ENCODE results near the gene GPR42. TPM values are rescaled to one million over a fixed set of nuclear protein-coding genes. Genes with fewer than 3 reads are reported as not detected.

The GPR42 gene
- total and polyA plus RNA-seq, 12 donors: not detected

GRCh38 chr19:35347171-35347929 lies 23.5 kb upstream of the GPR42 start, which contains the start of gene FFAR1:
Gene FFAR1 (plus strand): TSS chr19:35347902. CDS start chr19:35351552, 3,650 bp downstream.
- Histone ChIP-seq H3K36me3 (replicated peaks in 1 of 2) (no peaks in the 10 kb centered on the region), H3K27me3 (peaks cover 5% of the 10 kb centered on the region), H3K4me3 (no peak within 1 kb of the TSS), H3K9me3 (replicated peaks in 1 of 3) (no peaks in the 10 kb centered on the region), H3K27ac (no peak within 1 kb of the TSS), H3K4me1 (replicated peaks in 1 of 2) (no peaks in the 10 kb centered on the region)
- DNase-seq: peak in 5 of 7 donors; percentile 17 to 62 (median 42)
- TF ChIP-seq POLR2A (IDR thresholded peaks at IDR 0.05) (no peak), CTCF (IDR thresholded peaks at IDR 0.05) (no peak)
- WGBS, 4 donors: 66 to 76% (median 70%) methylated on average over 17 to 18 of the region's 18 CpGs
- intact Hi-C loops (cut with DNase I): no loop called here

- intact Hi-C loops (cut with DNase I): no loop called here
- Histone ChIP-seq H3K4me1 (replicated peaks in 1 of 2) (no peaks in the 10 kb centered on the region), H3K36me3 (replicated peaks in 1 of 2) (no peaks in the 10 kb centered on the region), H3K9me3 (replicated peaks in 1 of 3) (no peaks in the 10 kb centered on the region), H3K27ac (no peak overlapping the region), H3K4me3 (no peak overlapping the region), H3K27me3 (peaks cover 5% of the 10 kb centered on the region)
- TF ChIP-seq CTCF (IDR thresholded peaks at IDR 0.05): no peak
- no peak for TF ChIP-seq POLR2A (IDR thresholded peaks at IDR 0.05)
- DNase-seq: no peak
- WGBS, 4 donors: 67 to 77% (median 74%) methylated on average over 7 of the region's 7 CpGs
These were observed 23.0 kb upstream of the GPR42 start for GRCh38 chr19:35347930-35348298.

- no peaks in the 10 kb centered on the region for H3K36me3 ChIP-seq (replicated peaks in 1 of 2)
- H3K4me1 ChIP-seq (replicated peaks in 1 of 2): no peaks in the 10 kb centered on the region
- H3K4me3 ChIP-seq: no peak overlapping the region
- peak in 5 of 7 donors; percentile 32 to 52 (median 46) for DNase-seq
- no peak for TF ChIP-seq POLR2A (IDR thresholded peaks at IDR 0.05)
- TF ChIP-seq CTCF (IDR thresholded peaks at IDR 0.05): no peak
- intact Hi-C loops (cut with DNase I): no loop called here
- H3K27ac ChIP-seq: no peak overlapping the region
- peaks cover 5% of the 10 kb centered on the region for H3K27me3 ChIP-seq
- 76 to 85% (median 76%) methylated on average over 17 to 18 of the region's 18 CpGs for WGBS, 4 donors
- H3K9me3 ChIP-seq (replicated peaks in 1 of 3): no peaks in the 10 kb centered on the region
These were observed 21.8 kb upstream of the GPR42 start for GRCh38 chr19:35348911-35349611.

All from adrenal gland (tissue), 12 donors.